Vagina (tissue), 2 donors: ENCODE data around the gene FAM168B.

Experiments used
- POLR2AphosphoS5 ChIP-seq, 2 donors: sonication (generic); formaldehyde crosslinking; IDR thresholded peaks; one replicate each; pipeline ENCODE4 v1.9.0; 2017; ENCODE audit warnings: antibody characterized with exemption in 2 of 2, mild to moderate bottlenecking in 2 of 2, low read depth in 1 of 2; ENCODE audit not compliant: insufficient read depth in 1 of 2
- TF ChIP-seq, protein P1 (sequence below), 3 experiments: fragments of 450-650 bp in 2 of 3; fragments of 200-600 bp in 1 of 3; sonication (generic) in 1 of 3; IDR thresholded peaks; one replicate each; pipeline ENCODE4 v1.5.1; 2017 to 2019; ENCODE audit warnings: antibody characterized with exemption in 3 of 3, mild to moderate bottlenecking in 2 of 3, moderate library complexity in 2 of 3

DNA sequence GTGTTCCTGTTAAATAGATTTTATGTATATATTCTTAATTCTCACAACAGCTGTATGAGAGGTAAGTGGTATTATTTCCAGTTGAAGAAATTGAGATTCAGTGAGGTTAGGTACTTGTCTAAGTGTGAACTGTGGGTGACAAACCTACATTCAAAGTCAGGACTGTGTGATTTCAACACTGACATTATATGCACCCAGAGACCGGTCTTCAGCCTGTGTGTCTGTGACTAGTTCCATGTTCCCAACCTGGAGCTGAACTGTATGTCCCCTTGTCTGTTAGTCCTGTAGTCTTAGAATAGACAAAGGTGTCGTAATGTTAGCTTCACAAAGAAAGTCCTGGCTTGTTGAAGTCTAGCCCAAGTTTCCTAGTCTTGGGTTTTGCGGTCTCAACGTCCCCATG is 29.2 kb upstream of the FAM168B start:
- no peak for TF ChIP-seq POLR2AphosphoS5 (IDR thresholded peaks at IDR 0.05; ENCODE audit: insufficient read depth in 1 of 2, low read depth in 1 of 2)
- TF ChIP-seq, protein P1, sequence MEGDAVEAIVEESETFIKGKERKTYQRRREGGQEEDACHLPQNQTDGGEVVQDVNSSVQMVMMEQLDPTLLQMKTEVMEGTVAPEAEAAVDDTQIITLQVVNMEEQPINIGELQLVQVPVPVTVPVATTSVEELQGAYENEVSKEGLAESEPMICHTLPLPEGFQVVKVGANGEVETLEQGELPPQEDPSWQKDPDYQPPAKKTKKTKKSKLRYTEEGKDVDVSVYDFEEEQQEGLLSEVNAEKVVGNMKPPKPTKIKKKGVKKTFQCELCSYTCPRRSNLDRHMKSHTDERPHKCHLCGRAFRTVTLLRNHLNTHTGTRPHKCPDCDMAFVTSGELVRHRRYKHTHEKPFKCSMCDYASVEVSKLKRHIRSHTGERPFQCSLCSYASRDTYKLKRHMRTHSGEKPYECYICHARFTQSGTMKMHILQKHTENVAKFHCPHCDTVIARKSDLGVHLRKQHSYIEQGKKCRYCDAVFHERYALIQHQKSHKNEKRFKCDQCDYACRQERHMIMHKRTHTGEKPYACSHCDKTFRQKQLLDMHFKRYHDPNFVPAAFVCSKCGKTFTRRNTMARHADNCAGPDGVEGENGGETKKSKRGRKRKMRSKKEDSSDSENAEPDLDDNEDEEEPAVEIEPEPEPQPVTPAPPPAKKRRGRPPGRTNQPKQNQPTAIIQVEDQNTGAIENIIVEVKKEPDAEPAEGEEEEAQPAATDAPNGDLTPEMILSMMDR (IDR thresholded peaks at IDR 0.05): no peak
